Progenitor cell of endocrine pancreas (in vitro differentiated cells): ENCODE measurements around the gene METTL16. TPM values are rescaled to one million over a fixed set of nuclear protein-coding genes. Genes with fewer than 3 reads are reported as not detected.

Source experiments
- DNase-seq: peaks from one replicate; pipeline ENCODE4 v3.0.0; 2021; ENCODE audit warnings: low spot score; ENCODE audit not compliant: unreplicated experiment
- H3K27ac Mint-ChIP-seq: 2 replicates; pipeline ENCODE4 v1.8.0; 2021; ENCODE audit warnings: mild to moderate bottlenecking, moderate library complexity, mixed read lengths
- H3K27me3 Mint-ChIP-seq: 2 replicates; pipeline ENCODE4 v1.8.0; 2021; ENCODE audit warnings: mixed read lengths
- H3K36me3 Mint-ChIP-seq: 2 replicates; pipeline ENCODE4 v1.8.0; 2022; ENCODE audit warnings: mixed read lengths; ENCODE audit not compliant: insufficient read depth
- H3K4me1 Mint-ChIP-seq: 2 replicates; pipeline ENCODE4 v1.8.0; 2021; ENCODE audit warnings: low read depth, mixed read lengths
- H3K4me3 Mint-ChIP-seq: 2 replicates; pipeline ENCODE4 v1.8.0; 2021; ENCODE audit warnings: low read depth, mild to moderate bottlenecking, moderate library complexity, mixed read lengths
- H3K9me3 Mint-ChIP-seq: 2 replicates; pipeline ENCODE4 v1.8.0; 2021; ENCODE audit warnings: low read depth, mixed read lengths
- total RNA-seq: library from RNA; stranded (reverse); gene quantifications from 2 replicates; pipeline ENCODE4 v1.2.1, GENCODE V29; 2021
- TF ChIP-seq, protein P1 (sequence below): fragments of 200-600 bp; sonication (generic); IDR thresholded peaks from one replicate; pipeline ENCODE4 v1.5.0; 2021; ENCODE audit warnings: antibody characterized with exemption, mild to moderate bottlenecking; ENCODE audit not compliant: unreplicated experiment

The METTL16 gene
- total RNA-seq, 1 donor from 2014 or later = 43.8 TPM

- Mint-ChIP-seq H3K27me3 (no peaks in the 10 kb centered on the region), H3K27ac (no peak overlapping the region), H3K4me1 (peaks cover 10% of the 10 kb centered on the region), H3K4me3 (no peak overlapping the region), H3K9me3 (no peaks in the 10 kb centered on the region), H3K36me3 (peaks cover 6% of the 10 kb centered on the region)
- TF ChIP-seq, protein P1, sequence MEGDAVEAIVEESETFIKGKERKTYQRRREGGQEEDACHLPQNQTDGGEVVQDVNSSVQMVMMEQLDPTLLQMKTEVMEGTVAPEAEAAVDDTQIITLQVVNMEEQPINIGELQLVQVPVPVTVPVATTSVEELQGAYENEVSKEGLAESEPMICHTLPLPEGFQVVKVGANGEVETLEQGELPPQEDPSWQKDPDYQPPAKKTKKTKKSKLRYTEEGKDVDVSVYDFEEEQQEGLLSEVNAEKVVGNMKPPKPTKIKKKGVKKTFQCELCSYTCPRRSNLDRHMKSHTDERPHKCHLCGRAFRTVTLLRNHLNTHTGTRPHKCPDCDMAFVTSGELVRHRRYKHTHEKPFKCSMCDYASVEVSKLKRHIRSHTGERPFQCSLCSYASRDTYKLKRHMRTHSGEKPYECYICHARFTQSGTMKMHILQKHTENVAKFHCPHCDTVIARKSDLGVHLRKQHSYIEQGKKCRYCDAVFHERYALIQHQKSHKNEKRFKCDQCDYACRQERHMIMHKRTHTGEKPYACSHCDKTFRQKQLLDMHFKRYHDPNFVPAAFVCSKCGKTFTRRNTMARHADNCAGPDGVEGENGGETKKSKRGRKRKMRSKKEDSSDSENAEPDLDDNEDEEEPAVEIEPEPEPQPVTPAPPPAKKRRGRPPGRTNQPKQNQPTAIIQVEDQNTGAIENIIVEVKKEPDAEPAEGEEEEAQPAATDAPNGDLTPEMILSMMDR = no peak
- DNase-seq = no peak
Observed at GRCh38 chr17:2384439-2385127, 127.1 kb downstream of the METTL16 start.

DNA sequence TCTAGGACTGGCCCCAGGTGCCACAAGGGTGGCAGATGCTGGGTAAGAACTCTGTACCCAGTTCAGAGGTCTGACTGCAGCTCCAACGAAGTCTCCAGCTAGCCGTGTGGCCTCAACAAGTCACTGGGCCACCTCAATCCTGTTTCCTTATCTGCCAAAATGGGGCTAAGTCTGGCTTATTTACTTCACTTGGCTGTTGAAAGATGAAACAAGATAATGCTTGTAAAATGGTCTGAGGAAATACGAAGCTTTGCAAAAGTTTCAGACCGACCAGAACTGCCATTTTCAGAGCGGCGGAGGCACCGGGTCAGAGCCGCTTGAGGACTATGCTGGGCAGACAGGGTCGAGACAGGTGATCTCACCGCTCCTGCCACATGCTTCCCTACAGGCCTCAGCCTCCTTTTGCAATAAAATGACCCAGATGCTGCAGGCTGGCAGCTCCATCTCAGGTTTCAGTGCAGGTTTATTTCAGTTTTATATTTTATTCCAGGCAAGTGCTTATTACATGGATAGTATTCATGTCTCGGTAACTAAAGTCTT lies 128.0 kb downstream of the METTL16 start:
- Mint-ChIP-seq H3K4me3 (no peak overlapping the region), H3K27ac (no peak overlapping the region)

DNA sequence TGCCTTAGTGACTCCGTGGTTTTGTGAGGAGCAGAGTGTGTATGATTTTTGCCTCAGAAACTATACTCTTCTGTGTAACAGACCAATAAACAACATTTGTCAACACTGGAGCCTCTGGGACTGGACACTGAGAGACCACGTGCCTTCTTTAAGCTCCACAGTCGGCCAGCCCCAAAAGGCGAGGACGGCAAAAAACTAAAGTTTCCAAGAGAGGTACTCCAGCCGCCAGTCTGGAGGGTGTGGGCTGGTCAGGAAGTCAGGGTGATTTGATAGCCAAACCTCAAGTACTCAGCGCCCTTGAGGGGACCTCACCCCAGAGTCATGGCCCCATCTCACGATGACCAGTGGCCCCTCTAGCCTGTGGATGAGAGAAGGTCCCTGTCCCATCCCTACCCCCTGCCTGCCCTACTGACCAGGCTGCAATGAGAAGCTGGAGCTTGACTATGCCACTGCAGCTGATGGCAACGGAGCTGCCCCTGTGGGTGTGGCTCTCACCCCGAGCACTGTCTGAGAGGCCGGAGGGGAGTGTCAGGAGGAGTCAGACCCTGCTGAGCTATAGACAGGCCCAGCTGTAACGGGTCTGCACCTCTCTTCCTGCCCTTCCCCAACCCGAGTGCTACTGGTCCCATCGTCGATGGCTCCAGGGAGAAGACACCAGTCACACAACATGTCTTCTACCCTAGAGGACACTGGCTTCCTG lies 130.6 kb downstream of the METTL16 start:
- peaks cover 6% of the 10 kb centered on the region for H3K4me1 Mint-ChIP-seq
- DNase-seq = no peak
- no peaks in the 10 kb centered on the region for H3K27me3 Mint-ChIP-seq
- H3K36me3 Mint-ChIP-seq = no peaks in the 10 kb centered on the region
- no peak overlapping the region for H3K27ac Mint-ChIP-seq
- H3K4me3 Mint-ChIP-seq = no peak overlapping the region
- H3K9me3 Mint-ChIP-seq = no peaks in the 10 kb centered on the region
- TF ChIP-seq, protein P1 = no peak

More for the DNA sequence above, 128.0 kb downstream of the METTL16 start:
- Mint-ChIP-seq H3K27me3 (no peaks in the 10 kb centered on the region), H3K36me3 (peaks cover 4% of the 10 kb centered on the region), H3K9me3 (no peaks in the 10 kb centered on the region), H3K4me1 (peaks cover 7% of the 10 kb centered on the region)
- TF ChIP-seq, protein P1 = no peak
- DNase-seq = no peak

DNA sequence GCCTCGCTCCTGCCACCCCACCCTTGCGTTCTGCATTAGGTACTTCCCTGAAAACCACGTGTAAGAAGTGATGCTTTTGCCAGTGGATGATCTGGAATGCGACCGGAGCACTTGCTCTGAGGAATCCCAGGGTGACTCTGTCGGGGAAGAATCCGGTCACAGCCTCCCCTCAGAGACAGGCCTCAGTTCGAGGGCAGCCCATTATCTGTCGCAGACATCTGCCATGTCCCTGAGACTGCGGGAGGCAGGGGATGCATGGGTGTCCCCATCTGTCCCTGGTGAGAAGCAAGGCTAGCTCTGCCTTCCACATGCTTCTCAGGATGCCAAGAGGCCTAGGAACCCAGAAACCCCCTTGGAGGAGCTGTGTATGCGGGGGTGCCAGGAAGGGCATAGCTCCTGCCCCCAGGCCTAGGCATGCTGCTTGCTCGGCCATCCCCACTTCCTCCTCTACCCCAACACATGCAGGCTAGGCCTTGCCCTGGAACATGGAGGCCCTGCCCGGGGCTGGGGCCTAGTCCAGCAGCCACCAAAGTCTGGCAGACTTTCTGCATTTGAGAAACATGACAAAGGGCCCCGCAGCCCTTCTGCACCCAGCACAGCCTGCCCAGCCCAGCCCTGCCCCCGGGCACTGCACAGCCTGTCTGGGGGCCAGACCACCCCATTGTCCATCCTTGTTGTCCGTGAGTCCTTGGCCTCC lies 131.3 kb downstream of the METTL16 start:
- H3K36me3 Mint-ChIP-seq = no peaks in the 10 kb centered on the region

More for the DNA sequence above, 131.3 kb downstream of the METTL16 start:
- TF ChIP-seq, protein P1 = no peak
- DNase-seq = no peak
- H3K4me1 Mint-ChIP-seq = peaks cover 6% of the 10 kb centered on the region
- H3K27me3 Mint-ChIP-seq = no peaks in the 10 kb centered on the region
- no peak overlapping the region for H3K27ac Mint-ChIP-seq
- H3K9me3 Mint-ChIP-seq = no peaks in the 10 kb centered on the region
- H3K4me3 Mint-ChIP-seq = no peak overlapping the region
